ENCODE data around the gene GALNTL6.
A peak's percentile ranks its signal among the peaks of the same experiment; 100 is the strongest.
"Not testable (repeated sequence)": the region's sequence is repeated elsewhere in the genome, so short reads cannot be mapped to it uniquely, and the experiment has no call there.

GALNTL6 gene

GRCh38 chr4:172709376-172709775 lies 896.2 kb downstream of the GALNTL6 start:
- Mint-ChIP-seq H3K9me3 (peaks cover 30% of the 10 kb centered on the region), H3K36me3 (ENCODE audit: low read depth) (peaks cover 19% of the 10 kb centered on the region), H3K4me3 (no peak overlapping the region), H3K4me1 (peaks cover 9% of the 10 kb centered on the region), H3K27ac (peak overlapping the region; percentile 47), H3K27me3 (ENCODE audit: low read depth, poor library complexity) (peaks cover 4% of the 10 kb centered on the region)
- DNase-seq: no peak
- TF ChIP-seq, protein P1, sequence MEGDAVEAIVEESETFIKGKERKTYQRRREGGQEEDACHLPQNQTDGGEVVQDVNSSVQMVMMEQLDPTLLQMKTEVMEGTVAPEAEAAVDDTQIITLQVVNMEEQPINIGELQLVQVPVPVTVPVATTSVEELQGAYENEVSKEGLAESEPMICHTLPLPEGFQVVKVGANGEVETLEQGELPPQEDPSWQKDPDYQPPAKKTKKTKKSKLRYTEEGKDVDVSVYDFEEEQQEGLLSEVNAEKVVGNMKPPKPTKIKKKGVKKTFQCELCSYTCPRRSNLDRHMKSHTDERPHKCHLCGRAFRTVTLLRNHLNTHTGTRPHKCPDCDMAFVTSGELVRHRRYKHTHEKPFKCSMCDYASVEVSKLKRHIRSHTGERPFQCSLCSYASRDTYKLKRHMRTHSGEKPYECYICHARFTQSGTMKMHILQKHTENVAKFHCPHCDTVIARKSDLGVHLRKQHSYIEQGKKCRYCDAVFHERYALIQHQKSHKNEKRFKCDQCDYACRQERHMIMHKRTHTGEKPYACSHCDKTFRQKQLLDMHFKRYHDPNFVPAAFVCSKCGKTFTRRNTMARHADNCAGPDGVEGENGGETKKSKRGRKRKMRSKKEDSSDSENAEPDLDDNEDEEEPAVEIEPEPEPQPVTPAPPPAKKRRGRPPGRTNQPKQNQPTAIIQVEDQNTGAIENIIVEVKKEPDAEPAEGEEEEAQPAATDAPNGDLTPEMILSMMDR (IDR thresholded peaks at IDR 0.05): no peak

DNA sequence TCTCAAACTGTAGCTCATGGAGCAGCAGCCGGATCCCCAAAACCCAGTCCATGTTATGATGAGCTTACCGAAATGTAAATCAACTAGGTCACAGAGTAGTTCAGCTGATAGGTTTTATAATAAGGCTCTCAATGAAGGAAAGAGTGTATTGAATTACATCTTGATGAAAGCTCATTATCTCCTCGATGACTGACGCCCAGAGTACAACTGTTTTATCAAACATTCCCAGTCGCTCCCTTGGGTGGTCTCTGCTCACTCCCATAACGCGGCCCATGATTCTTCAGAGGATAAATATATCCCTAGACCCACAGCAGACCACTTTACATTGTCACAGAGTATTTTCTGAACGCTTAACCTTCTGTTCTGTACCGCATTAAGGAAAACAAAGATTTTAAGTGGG lies 903.1 kb downstream of the GALNTL6 start:
- Mint-ChIP-seq H3K27ac (no peak overlapping the region), H3K4me3 (no peak overlapping the region), H3K27me3 (ENCODE audit: low read depth, poor library complexity) (no peaks in the 10 kb centered on the region), H3K4me1 (no peaks in the 10 kb centered on the region), H3K36me3 (ENCODE audit: low read depth) (no peaks in the 10 kb centered on the region), H3K9me3 (no peaks in the 10 kb centered on the region)
- TF ChIP-seq, protein P1 (IDR thresholded peaks at IDR 0.05): no peak
- no peak for DNase-seq

DNA sequence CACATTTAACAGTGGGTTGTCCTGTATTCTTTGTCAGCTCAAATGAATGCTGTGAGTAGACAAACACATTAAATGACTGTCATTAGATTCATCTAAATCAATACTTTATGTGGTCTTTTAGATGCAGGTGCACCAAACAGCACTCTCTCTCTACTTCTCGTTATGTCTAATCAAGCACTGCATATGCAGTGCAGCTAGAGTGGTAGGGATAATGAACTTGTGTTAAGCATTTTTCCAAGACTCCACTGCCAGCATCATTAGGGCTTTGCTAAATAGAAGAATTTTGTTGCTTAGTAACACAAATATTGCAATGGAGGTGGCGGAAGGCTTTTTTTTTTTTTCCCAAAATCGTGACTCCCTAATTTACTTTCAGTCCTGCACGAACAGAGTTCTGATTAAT lies 908.5 kb downstream of the GALNTL6 start:
- no peak for DNase-seq
- TF ChIP-seq, protein P1 (IDR thresholded peaks at IDR 0.05): no peak
- no peaks in the 10 kb centered on the region for H3K27me3 Mint-ChIP-seq (ENCODE audit: low read depth, poor library complexity)
- peaks cover 3% of the 10 kb centered on the region for H3K9me3 Mint-ChIP-seq
- peaks cover 9% of the 10 kb centered on the region for H3K4me1 Mint-ChIP-seq
- no peaks in the 10 kb centered on the region for H3K36me3 Mint-ChIP-seq (ENCODE audit: low read depth)
- H3K27ac Mint-ChIP-seq: no peak overlapping the region
- no peak overlapping the region for H3K4me3 Mint-ChIP-seq

- TF ChIP-seq, protein P1 (IDR thresholded peaks at IDR 0.05): no peak
- Mint-ChIP-seq H3K27ac (no peak overlapping the region), H3K4me1 (peaks cover 15% of the 10 kb centered on the region), H3K27me3 (ENCODE audit: low read depth, poor library complexity) (no peaks in the 10 kb centered on the region), H3K9me3 (peaks cover 16% of the 10 kb centered on the region), H3K4me3 (no peak overlapping the region), H3K36me3 (ENCODE audit: low read depth) (no peaks in the 10 kb centered on the region)
- DNase-seq: no peak
These were observed 912.4 kb downstream of the GALNTL6 start for GRCh38 chr4:172725581-172725980.

DNA sequence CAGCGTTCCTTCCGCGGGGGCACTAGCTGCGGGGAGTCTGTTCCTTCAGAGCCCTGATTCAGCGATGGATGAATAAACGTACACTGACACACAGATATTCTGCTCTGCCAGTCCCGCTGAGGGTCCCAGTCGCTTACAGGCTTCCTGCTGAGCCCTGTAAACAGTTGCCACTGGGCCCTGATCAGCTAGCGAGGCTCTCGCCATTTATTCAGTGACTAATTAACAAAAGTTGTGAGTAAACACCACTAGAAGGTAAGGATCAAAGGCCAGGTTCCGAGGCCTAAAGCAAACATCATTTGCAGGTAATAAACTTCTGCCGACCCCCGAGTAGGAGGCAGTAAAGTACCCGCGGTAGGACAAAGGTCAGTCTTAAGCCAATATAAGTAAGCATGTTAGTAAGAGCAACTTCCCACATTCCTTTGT lies 912.8 kb downstream of the GALNTL6 start:
- peak overlapping the region; percentile 41 for H3K4me3 Mint-ChIP-seq
- peaks cover 15% of the 10 kb centered on the region for H3K4me1 Mint-ChIP-seq
- TF ChIP-seq, protein P1 (IDR thresholded peaks at IDR 0.05): no peak
- H3K27me3 Mint-ChIP-seq (ENCODE audit: low read depth, poor library complexity): no peaks in the 10 kb centered on the region
- H3K27ac Mint-ChIP-seq: no peak overlapping the region
- H3K9me3 Mint-ChIP-seq: peaks cover 16% of the 10 kb centered on the region
- no peaks in the 10 kb centered on the region for H3K36me3 Mint-ChIP-seq (ENCODE audit: low read depth)
- DNase-seq: peak; percentile 1

GRCh38 chr4:172727631-172728030 lies 914.4 kb downstream of the GALNTL6 start:
- Mint-ChIP-seq H3K4me3 (no peak overlapping the region), H3K4me1 (peaks cover 15% of the 10 kb centered on the region), H3K27ac (no peak overlapping the region), H3K36me3 (ENCODE audit: low read depth) (no peaks in the 10 kb centered on the region), H3K27me3 (ENCODE audit: low read depth, poor library complexity) (no peaks in the 10 kb centered on the region), H3K9me3 (peaks cover 25% of the 10 kb centered on the region)
- no peak for DNase-seq
- TF ChIP-seq, protein P1 (IDR thresholded peaks at IDR 0.05): no peak

- Mint-ChIP-seq H3K36me3 (ENCODE audit: low read depth) (peaks cover 10% of the 10 kb centered on the region), H3K9me3 (peaks cover 78% of the 10 kb centered on the region)
- H3K4me3 Mint-ChIP-seq; DNase-seq; H3K27me3 Mint-ChIP-seq (ENCODE audit: low read depth, poor library complexity); H3K27ac Mint-ChIP-seq; H3K4me1 Mint-ChIP-seq: not testable (repeated sequence)
These were observed 920.4 kb downstream of the GALNTL6 start for GRCh38 chr4:172733645-172734044.
